ENCODE measurements around the gene KCNIP4. TPM values are rescaled to one million over a fixed set of nuclear protein-coding genes. Genes with fewer than 3 reads are reported as not detected.

Gene KCNIP4
- total and polyA plus RNA-seq, 2 of the 8 experiments (the other 6 are each of a cell fraction or from before 2014, with no cell fraction given): 0.06 TPM; not detected in 1

DNA sequence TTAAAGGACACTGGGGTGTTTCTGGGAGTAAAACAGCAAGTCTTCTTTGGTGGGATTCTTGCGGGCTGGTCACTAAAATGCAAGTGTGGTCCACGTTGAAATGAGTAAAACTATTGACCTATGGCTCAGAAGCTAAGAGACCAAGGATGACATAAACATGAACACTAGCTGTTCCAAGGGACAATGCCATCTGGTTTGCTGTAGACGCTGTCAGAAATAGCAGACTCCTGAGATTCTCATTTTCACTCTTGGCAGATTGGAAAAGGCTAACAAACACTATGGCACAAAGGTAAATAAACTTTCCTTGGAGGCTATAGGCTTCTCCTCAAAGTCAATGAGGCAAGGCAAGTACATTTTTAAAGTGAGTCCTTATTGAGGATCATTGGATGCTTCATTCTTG is 343.6 kb downstream of the KCNIP4 start (continued):
- TF ChIP-seq BACH1 (IDR thresholded peaks at IDR 0.05; ENCODE audit: low read length) (no peak), TEAD4 (IDR thresholded peaks at IDR 0.05; ENCODE audit: low read depth, low read length) (no peak)

Data from H1 (cell line).